Measurements from ENCODE around the gene RANBP6. TPM values are rescaled to one million over a fixed set of nuclear protein-coding genes. Genes with fewer than 3 reads are reported as not detected.
"Not testable (repeated sequence)": the region's sequence is repeated elsewhere in the genome, so short reads cannot be mapped to it uniquely, and the experiment has no call there.

Gene RANBP6
- total RNA-seq, 2 experiments from 2014 or later, result 20.0 to 21.8 TPM

DNA sequence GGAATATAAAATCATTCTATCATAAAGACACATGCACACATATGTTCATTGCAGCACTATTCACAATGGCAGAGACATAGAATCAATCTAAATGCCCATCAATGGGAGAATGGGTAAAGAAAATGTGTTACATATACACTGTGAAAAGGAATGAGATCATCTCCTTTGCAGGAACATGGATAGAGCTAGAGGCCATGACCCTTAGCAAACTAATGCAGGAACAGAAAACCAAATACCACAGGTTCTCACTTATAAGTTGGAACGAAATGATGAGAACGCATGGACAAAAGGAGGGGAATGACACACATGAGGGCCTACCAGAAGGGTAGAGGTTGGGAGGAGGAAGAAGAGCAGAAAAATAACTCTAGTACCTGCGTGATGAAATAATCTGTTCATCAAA lies 21.0 kb upstream of the RANBP6 start:
- CTCF ChIA-PET, result no interaction called here
- POLR2A ChIA-PET, result no interaction called here
- Mint-ChIP-seq H3K4me3 (no peak overlapping the region), H3K4me1 (no peaks in the 10 kb centered on the region), H3K9me3 (no peaks in the 10 kb centered on the region), H3K36me3 (ENCODE audit: low read depth) (no peaks in the 10 kb centered on the region), H3K27ac (no peak overlapping the region), H3K27me3 (peaks cover 20% of the 10 kb centered on the region)
- DNase-seq, result no peak

DNA sequence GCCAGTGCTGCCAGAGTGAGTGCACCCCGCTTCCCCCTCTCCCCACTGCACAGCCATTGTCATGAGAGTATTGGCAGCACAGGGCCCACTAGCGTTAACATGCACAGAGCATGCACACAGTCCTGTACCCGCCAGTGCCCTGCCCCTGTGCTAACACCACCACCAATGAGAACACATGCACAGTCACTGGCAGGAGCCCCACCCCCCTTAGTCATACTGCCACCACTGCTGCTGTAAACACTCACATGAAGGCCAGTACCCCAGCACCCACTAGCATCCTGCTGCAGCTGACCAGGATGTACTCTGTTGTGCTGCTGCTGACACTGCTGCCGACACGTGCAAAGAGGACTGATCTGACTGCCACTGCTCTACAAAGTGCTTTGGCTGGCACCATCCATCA lies 19.5 kb upstream of the RANBP6 start:
- Mint-ChIP-seq H3K4me3 (no peak overlapping the region), H3K9me3 (no peaks in the 10 kb centered on the region), H3K4me1 (no peaks in the 10 kb centered on the region), H3K27me3 (peaks cover 17% of the 10 kb centered on the region), H3K36me3 (ENCODE audit: low read depth) (no peaks in the 10 kb centered on the region), H3K27ac (no peak overlapping the region)
- CTCF ChIA-PET, result no interaction called here
- DNase-seq, result no peak
- POLR2A ChIA-PET, result no interaction called here

DNA sequence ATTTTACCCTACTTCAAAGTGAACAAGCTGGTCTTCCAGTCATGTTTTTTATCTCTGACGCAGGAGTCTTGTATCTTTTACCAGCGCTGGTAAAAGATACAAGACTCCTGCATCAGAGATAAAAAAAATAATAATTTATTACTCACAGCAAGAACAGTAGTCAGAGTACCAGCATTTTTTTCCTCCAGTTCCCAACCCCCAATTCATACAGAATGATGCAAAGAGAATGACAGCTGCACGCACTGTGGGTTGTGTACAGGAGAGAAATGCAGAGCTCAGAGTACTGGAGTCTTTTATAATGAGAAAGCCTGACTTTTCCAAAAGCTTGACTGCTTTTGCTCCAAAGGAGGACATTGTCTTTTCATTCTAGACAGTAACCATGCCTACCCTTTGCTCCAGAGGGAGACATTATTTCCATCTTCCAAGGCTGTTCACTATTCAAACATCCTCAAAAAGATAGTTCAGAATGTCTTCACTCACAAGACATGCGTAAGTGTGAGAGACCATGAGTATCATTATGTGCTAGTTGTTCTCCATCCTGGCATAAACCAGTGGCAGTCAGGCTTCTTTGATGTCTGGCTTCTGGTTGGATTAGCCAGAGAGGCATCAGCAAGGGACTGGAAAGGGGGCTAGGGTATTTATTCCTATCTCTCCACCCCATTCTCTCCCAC lies 14.3 kb upstream of the RANBP6 start:
- ChIA-PET CTCF (no interaction called here), POLR2A (no interaction called here)
- H3K27ac Mint-ChIP-seq, result no peak overlapping the region
- H3K36me3 Mint-ChIP-seq (ENCODE audit: low read depth), result no peaks in the 10 kb centered on the region
- H3K9me3 Mint-ChIP-seq, result no peaks in the 10 kb centered on the region
- H3K4me3 Mint-ChIP-seq, result no peak overlapping the region
- peaks cover 21% of the 10 kb centered on the region for H3K27me3 Mint-ChIP-seq
- DNase-seq, result no peak
- no peaks in the 10 kb centered on the region for H3K4me1 Mint-ChIP-seq

DNA sequence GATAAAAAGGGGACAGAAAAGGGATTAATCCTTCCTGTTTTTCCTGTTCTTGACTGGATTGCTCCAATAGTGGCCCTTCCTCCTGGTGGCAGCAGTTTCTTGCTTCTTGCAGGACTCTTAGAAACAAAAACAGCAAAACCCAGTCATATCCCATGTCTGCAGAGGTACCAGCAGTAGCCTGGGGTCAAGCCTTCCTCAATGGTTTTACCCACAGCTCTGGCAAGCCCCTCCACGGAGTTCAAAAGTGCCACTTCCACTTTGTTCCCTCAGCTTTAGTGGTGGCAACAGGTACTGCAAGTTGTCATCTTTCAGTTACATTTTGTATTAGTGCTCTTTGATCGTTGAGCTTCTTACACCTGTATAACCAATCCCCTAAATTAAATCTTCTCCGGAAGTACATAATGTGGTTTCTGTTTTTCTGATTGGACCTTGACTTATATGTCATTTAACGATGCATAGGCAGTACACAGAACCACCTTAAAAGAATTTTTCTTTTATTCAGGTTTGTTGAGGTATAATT lies 8.7 kb upstream of the RANBP6 start:
- Mint-ChIP-seq H3K9me3 (no peaks in the 10 kb centered on the region), H3K27ac (no peak overlapping the region), H3K36me3 (ENCODE audit: low read depth) (no peaks in the 10 kb centered on the region), H3K4me1 (no peaks in the 10 kb centered on the region), H3K27me3 (peaks cover 12% of the 10 kb centered on the region), H3K4me3 (no peak overlapping the region)
- no peak for DNase-seq
- ChIA-PET CTCF (interaction anchor here (0.7 to 2.4 kb wide), 10 partner anchors 9 to 191 kb away, joined by 3 to 14 read pairs (median 3); partner anchors contain the start of genes ERMP1 and RANBP6), POLR2A (interaction anchor here (0.6 kb wide), 1 partner anchor 190 kb away, joined by 3 read pairs; no protein-coding TSS in a partner anchor)

DNA sequence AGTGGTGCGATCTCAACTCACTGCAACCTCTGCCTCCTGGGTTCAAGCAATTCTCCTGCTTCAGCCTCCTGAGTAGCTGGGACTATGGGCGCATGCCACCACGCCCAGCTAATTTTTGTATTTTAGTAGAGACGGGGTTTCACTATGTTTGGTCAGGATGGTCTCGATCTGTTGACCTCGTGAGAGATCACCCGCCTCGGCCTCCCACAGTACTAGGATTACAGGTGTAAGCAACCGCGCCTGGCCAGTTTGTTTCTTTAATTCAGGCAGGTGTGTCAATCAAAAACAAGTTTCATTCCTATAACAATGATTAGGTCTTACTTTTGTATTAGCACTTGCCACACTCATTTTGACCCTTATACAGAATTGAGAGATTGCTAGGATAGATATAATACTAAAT lies 1.6 kb upstream of the RANBP6 start:
- POLR2A ChIA-PET, H3K27ac Mint-ChIP-seq, H3K9me3 Mint-ChIP-seq, DNase-seq, H3K27me3 Mint-ChIP-seq: not testable (repeated sequence)
- Mint-ChIP-seq H3K36me3 (ENCODE audit: low read depth) (peaks cover 32% of the 10 kb centered on the region), H3K4me1 (peaks cover 33% of the 10 kb centered on the region), H3K4me3 (peak overlapping the region; percentile 41)
- CTCF ChIA-PET, result interaction anchor here (1.5 kb wide), 1 partner anchor 38 kb away, joined by 3 read pairs; no protein-coding TSS in a partner anchor

DNA sequence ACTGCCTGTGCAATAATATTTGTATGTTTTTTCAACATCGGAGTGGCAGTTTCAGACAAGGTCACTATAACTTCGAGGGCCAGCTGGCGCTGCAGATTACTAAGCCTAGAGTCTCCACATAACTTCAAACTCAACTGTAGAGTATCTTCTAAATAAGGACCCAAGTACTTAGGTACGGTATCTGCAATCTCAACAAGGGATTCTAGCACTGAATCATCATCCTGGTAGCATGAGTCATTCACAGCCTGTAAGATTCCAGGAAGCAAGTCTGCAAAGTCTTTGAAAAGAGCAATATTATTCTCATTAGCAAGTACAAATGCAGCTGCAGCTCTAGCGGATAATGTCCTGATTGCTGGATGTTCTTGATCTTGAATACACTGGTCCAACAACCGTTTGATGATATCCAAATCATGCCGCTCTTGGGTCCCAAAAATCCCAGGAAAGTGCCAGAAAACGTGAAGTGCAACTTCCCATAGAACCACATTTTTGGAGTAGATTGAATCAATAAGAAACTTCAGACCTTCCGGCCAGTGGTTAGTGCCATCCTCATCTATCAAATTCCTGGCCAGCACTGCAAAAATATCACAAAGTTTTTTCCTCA lies 654 bp downstream of the RANBP6 start:
- Mint-ChIP-seq H3K27ac (peak overlapping the region; percentile 98), H3K4me3 (peak overlapping the region; percentile 87), H3K9me3 (peaks cover 8% of the 10 kb centered on the region), H3K36me3 (ENCODE audit: low read depth) (peaks cover 49% of the 10 kb centered on the region), H3K27me3 (no peaks in the 10 kb centered on the region), H3K4me1 (peaks cover 50% of the 10 kb centered on the region)
- ChIA-PET CTCF (interaction anchor here (1.0 to 1.3 kb wide), 4 partner anchors 9 to 398 kb away, joined by 3 to 14 read pairs (median 3); partner anchors contain the start of gene UHRF2), POLR2A (no interaction called here)
- DNase-seq, result no peak

DNA sequence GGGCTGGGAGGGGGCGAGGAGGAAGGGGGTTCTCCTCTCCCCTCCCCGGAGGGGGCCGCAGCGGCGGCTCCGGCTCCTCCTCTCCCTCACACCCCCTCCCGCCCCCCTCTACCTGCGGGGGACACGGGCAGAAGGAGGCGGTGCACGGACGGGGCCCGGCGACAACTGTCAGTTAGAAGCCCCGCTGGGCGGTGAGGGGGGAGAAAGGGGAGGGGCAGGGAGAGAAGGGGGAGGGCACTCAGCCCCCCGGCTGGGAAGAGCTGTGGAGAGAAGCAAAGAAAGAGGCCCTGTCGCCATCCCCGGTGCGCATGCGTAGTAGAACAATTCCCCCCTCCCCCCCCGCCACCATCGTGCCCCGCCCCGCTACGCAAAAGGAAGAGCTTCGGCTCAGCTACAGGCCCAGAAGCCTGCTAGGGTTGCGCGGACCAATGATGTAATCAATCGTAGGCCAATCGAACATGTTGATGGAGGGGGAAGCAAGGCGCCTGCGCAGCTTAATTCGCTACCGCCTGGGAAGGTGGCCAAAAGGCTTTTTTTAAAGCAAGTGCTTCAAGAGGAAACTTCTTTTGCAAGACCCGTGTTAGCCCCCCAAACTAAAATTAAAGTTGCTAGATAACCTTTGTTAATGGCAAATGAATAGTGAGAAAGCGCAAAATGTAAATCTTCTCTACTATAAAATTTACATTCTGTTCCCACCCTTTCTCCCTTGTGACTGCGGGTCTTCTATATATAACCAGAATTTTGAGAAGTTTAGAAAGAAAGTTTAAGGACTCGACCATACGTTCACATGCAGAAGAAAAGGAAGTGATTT lies 7.0 kb downstream of the RANBP6 start:
- peak overlapping the region; percentile 91 for H3K27ac Mint-ChIP-seq
- H3K36me3 Mint-ChIP-seq (ENCODE audit: low read depth), result peaks cover 38% of the 10 kb centered on the region
- H3K27me3 Mint-ChIP-seq, result no peaks in the 10 kb centered on the region
- H3K4me3 Mint-ChIP-seq, result peak overlapping the region; percentile 89
- H3K9me3 Mint-ChIP-seq, result peaks cover 3% of the 10 kb centered on the region
- POLR2A ChIA-PET, result no interaction called here
- peak; percentile 97 for DNase-seq
- CTCF ChIA-PET, result interaction anchor here (0.5 to 1.5 kb wide), 5 partner anchors 14 to 140 kb away, joined by 3 to 4 read pairs (median 3); no protein-coding TSS in a partner anchor
- peaks cover 70% of the 10 kb centered on the region for H3K4me1 Mint-ChIP-seq

DNA sequence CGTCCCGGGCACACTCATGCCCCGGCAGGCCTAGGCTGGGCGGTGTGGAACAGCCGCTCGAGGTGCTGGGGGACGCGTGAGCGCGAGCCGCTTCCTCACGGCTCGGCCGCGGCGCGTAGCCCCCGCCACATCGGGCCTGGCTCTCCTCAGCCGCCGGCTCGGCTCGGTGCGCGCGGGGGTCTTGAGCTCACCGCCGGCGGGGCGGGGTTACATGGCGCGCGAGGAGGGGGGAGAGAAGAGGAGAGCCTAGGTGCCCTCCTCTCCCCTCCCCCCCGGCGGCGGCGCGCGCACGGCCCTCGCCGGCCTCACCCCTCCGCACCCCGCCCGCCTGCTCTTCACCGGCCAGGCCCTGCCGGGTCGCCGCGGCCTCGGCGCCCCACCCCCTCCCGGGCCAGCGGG lies 7.7 kb downstream of the RANBP6 start:
- H3K36me3 Mint-ChIP-seq (ENCODE audit: low read depth), result peaks cover 31% of the 10 kb centered on the region
- H3K27ac Mint-ChIP-seq, result peak overlapping the region; percentile 94
- H3K4me1 Mint-ChIP-seq, result peaks cover 66% of the 10 kb centered on the region
- ChIA-PET POLR2A (interaction anchor here (0.6 kb wide), 1 partner anchor 166 kb away, joined by 3 read pairs; no protein-coding TSS in a partner anchor), CTCF (interaction anchor here (0.5 to 1.5 kb wide), 4 partner anchors 14 to 139 kb away, joined by 3 to 4 read pairs (median 3); no protein-coding TSS in a partner anchor)
- DNase-seq, result peak; percentile 76
- peak overlapping the region; percentile 89 for H3K4me3 Mint-ChIP-seq
- H3K9me3 Mint-ChIP-seq, result no peaks in the 10 kb centered on the region
- H3K27me3 Mint-ChIP-seq, result no peaks in the 10 kb centered on the region

DNA sequence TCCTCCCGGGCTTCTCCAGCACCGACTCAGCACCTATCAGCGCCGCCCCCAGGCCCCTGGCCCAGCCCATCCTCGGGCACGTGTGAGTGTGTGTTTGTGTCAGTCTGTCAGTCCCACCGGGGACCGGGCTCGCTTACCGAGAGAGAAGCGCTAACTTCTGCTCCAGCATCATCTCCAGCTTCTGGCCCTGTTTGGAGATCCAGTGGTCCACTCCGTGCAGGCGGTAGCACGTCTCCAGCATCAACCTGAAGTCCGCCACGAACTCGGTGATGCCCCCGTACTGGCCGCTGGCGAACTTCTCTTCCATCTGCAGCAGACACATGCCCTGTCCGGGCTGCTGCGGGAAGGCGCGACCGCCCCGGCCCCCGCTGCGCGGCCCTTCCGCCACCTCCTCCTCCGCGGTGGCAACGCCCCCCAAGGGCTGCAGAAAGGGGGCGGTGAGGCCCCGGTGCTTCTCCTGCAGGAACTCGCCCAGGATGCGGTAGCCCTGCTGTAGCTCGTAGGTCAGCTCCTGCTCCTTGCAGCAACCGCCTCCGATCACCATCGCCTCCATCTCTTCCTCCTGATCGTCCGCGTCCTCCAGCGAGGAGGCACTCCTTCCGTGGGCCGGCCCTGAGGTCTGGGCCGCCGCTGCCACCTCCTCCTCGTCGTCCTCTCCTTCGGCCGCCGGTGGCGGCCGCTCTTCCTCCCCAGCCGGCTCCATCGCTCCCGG lies 8.2 kb downstream of the RANBP6 start:
- peak overlapping the region; percentile 94 for H3K27ac Mint-ChIP-seq
- H3K4me3 Mint-ChIP-seq, result peak overlapping the region; percentile 89
- peaks cover 26% of the 10 kb centered on the region for H3K36me3 Mint-ChIP-seq (ENCODE audit: low read depth)
- ChIA-PET CTCF (interaction anchor here (1.0 to 1.5 kb wide), 3 partner anchors 18 to 139 kb away, joined by 3 read pairs; no protein-coding TSS in a partner anchor), POLR2A (interaction anchor here (0.5 to 0.6 kb wide), 2 partner anchors 165 to 248 kb away, joined by 3 read pairs; no protein-coding TSS in a partner anchor)
- peak; percentile 97 for DNase-seq
- H3K9me3 Mint-ChIP-seq, result no peaks in the 10 kb centered on the region
- no peaks in the 10 kb centered on the region for H3K27me3 Mint-ChIP-seq
- H3K4me1 Mint-ChIP-seq, result peaks cover 61% of the 10 kb centered on the region

DNA sequence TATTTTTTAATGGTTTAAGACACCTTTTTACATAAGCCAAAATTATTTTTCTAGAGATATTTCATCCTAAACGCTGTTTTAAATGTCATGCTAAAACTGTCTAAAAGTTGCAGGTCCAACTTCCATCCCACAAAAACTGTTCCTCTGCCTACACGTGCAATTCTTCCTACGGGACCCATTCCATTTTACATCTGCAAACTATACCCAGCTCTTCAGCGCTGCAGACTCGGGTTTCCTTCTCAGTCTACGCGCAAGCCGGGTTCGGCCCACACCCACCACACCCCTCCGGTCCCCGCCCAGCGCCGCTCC lies 8.7 kb downstream of the RANBP6 start:
- no peak for DNase-seq
- no peaks in the 10 kb centered on the region for H3K27me3 Mint-ChIP-seq
- peaks cover 57% of the 10 kb centered on the region for H3K4me1 Mint-ChIP-seq
- H3K36me3 Mint-ChIP-seq (ENCODE audit: low read depth), result peaks cover 22% of the 10 kb centered on the region
- H3K4me3 Mint-ChIP-seq, result peak overlapping the region; percentile 89
- CTCF ChIA-PET, result interaction anchor here (1.2 to 1.5 kb wide), 2 partner anchors 18 to 120 kb away, joined by 3 read pairs; no protein-coding TSS in a partner anchor
- POLR2A ChIA-PET, result interaction anchor here (0.5 kb wide), 1 partner anchor 247 kb away, joined by 3 read pairs; no protein-coding TSS in a partner anchor
- H3K27ac Mint-ChIP-seq, result peak overlapping the region; percentile 94
- H3K9me3 Mint-ChIP-seq, result no peaks in the 10 kb centered on the region

DNA sequence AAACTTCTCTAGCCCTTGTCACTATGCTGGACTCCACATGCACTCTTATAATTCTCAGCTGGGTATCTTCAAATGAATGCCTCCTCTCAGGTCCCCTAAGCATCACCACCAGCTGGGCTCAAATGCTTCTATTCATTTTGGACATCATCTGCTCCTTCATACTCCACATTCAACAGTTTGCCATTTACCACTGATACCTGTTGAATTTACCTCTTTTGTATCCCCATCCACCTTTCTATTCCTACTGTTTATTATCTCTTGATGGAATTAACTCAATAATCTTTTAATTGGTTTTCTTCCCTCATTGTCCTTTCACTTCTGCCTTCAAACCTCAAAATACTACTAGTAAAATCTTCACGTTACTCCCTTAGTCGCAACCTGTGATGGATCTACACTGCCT lies 14.5 kb downstream of the RANBP6 start:
- no peaks in the 10 kb centered on the region for H3K9me3 Mint-ChIP-seq
- no peak overlapping the region for H3K4me3 Mint-ChIP-seq
- H3K4me1 Mint-ChIP-seq, result peaks cover 34% of the 10 kb centered on the region
- H3K36me3 Mint-ChIP-seq (ENCODE audit: low read depth), result peaks cover 16% of the 10 kb centered on the region
- CTCF ChIA-PET, result interaction anchor here (0.6 kb wide), 1 partner anchor 234 kb away, joined by 3 read pairs; no protein-coding TSS in a partner anchor
- POLR2A ChIA-PET, result no interaction called here
- H3K27me3 Mint-ChIP-seq, result no peaks in the 10 kb centered on the region
- no peak overlapping the region for H3K27ac Mint-ChIP-seq
- no peak for DNase-seq

DNA sequence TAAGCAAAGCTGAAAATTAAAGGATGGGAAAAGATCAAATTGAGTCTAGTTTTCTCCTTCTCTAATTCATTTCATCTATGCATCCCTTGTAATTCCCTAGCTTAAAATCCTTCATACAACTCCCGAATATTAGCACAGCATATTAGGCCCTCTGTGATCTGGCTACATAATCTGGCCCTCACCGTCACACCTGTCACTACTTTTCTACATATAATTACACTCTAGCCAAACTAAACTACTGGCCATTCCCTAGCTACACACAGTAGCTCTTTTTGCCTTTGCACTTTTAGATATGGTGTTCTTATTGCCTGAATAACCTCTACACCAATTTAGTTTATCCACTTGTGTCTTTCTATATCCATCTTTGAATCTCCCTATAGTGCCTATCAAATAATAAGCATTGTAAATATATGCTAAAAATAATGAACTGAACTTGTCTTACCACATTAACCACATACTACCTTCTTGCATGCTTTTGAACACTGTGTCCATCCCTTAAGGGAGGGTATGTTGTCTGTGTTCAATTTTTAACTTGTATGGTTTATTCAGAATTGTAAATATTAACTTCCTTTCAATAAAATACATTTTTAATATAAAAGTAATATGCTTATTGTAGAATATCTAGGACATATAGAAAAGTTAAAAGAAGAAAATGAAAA lies 15.9 kb downstream of the RANBP6 start:
- no peaks in the 10 kb centered on the region for H3K9me3 Mint-ChIP-seq
- H3K27me3 Mint-ChIP-seq, result no peaks in the 10 kb centered on the region
- peaks cover 14% of the 10 kb centered on the region for H3K36me3 Mint-ChIP-seq (ENCODE audit: low read depth)
- ChIA-PET POLR2A (no interaction called here), CTCF (no interaction called here)
- no peak overlapping the region for H3K27ac Mint-ChIP-seq
- H3K4me3 Mint-ChIP-seq, result no peak overlapping the region
- H3K4me1 Mint-ChIP-seq, result peaks cover 31% of the 10 kb centered on the region
- DNase-seq, result no peak
